HG02885 (cell line): ENCODE data around the gene DNAJC22.
A peak's percentile ranks its signal among the peaks of the same experiment; 100 is the strongest.
"Not testable (repeated sequence)": the region's sequence is repeated elsewhere in the genome, so short reads cannot be mapped to it uniquely, and the experiment has no call there.

Source experiments
- ATAC-seq: cut with Tn5 transposase; IDR thresholded peaks from one replicate; pipeline ENCODE4 v1.9.1; 2021; ENCODE audit warnings: mild to moderate bottlenecking; ENCODE audit not compliant: unreplicated experiment, poor library complexity

DNAJC22 gene

GRCh38 chr12:49346659-49347310 is at the start of gene DNAJC22:
DNAJC22 (plus strand) TSS chr12:49346888; CDS start chr12:49348873, 1,985 bp downstream.
- no peak for ATAC-seq

DNA sequence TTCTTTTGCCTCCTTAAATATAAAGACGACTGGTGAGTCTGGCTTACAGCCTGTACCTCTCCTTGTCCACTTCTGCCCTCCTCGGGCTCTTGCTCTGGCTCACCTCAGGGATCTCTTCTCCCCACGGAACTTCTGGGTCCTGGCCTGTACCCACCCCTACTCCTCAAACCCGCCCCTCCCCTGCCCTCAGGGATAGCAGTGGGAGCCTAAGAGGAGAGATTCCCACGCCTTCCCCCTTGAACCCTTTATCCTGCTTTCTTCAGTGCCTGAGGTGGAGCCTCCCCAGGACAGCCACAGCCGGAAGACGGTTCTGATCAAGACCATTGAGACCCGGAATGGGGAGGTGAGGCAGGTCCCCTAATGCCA is 49.0 kb upstream of the DNAJC22 start:
- ATAC-seq, result no peak

GRCh38 chr12:49298160-49298559 is 48.5 kb upstream of the DNAJC22 start:
- ATAC-seq, result no peak

DNA sequence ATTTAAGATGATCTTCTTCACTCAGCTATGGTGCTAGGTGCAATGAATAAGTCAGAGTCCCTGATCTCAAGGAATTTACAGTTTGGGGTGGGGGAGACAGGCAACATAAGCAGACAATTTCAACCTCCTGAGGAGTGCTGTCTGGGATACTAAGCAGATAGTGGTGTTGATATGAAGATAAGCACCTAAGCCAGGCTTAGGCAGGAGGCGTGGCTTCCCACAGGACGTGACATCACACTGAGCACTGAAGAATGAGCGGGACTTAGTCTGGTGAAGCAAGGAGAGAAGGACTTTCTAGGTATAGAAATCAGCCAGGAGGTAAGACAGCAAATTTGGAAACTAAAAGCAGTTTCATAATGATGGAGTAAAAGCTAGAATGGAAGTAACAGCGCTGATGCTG is 44.9 kb upstream of the DNAJC22 start:
- ATAC-seq, result no peak

GRCh38 chr12:49304161-49304560 is 42.5 kb upstream of the DNAJC22 start:
- no peak for ATAC-seq

DNA sequence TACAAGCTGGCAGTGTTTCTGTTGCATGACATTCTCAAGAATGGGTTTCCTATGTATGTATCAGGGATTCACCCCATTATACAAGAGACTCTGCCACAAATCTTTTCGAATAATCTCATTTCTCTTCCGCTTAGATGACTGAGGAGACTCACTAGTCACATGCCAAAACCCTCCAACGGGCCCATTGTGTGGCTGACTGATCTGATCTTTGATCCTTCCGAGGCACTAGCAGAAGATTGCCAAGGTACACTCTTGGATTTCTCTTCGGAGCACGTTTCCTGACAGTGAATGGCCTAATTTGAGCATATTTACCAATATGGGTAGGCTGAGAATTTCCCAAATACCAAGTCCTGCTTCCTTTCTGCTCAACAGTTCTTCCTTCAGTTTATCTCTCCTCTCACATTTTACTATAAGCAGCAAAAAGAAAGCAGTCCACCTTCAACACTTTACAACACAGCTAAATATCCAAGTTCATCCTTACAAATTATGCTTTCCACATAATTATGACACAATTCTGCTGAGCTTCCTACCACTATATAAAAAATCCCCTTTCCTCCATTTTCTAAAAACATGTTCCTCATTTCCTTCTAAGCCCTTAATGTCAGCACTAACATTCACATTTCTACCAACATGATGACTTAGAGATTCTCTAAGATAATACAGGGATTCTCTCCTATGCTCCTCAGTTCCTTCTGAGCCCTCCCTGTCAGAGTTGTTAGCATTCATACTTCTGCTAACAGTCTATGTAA is 40.8 kb upstream of the DNAJC22 start:
- ATAC-seq, result no peak

GRCh38 chr12:49309386-49309785 is 37.3 kb upstream of the DNAJC22 start:
- no peak for ATAC-seq

DNA sequence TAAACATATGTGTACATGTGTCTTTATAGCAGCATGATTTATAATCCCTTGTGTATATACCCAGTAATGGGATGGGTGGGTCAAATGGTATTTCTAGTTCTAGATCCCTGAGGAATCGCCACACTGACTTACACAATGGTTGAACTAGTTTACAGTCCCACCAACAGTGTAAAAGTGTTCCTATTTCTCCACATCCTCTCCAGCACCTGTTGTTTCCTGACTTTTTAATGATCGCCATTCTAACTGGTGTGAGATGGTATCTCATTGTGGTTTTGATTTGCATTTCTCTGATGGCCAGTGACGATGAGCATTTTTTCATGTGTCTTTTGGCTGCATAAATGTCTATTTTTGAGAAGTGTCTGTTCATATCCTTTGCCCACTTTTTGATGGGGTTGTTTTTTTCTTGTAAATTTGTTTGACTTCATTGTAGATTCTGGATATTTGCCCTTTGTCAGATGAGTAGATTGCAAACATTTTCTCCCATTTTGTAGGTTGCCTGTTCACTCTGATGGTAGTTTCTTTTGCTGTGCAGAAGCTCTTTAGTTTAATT is 36.2 kb upstream of the DNAJC22 start:
- ATAC-seq, result not testable (repeated sequence)

DNA sequence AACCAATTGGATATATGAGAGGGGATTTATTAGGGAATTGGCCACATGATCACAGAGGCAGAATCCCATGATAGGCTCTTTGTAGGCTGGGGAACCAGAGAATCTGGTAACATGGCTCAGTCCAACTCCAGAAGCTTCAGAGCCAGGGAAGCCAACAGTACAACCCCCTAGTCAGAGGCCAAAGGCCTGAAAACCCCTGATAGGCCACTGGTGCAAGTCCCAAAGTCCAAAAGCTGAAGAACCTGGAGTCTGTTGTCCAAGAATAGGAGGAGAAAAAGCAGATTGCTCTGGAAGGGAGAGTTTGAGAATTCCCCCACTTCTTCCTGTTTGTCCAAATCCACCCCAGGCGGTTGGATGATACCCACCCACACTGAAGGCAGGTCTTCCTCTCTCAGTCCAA is 31.9 kb upstream of the DNAJC22 start:
- no peak for ATAC-seq

DNA sequence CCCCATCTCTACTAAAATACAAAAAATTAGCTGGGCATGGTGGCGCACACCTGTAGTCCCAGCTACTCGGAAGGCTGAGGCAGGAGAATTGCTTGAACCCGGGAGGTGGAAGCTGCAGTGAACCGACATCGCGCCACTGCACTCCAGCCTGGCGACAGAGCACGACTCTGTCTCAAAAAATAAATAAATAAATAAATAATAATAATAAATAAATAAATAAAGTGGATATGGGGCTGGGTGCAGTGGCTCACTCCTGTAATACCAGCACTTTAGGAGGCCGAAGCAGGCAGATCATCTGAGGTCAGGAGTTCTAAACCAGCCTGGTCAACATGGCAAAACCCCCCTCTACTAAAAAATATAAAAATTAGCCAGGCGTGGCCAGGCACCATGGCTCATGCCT is 29.6 kb upstream of the DNAJC22 start:
- ATAC-seq, result not testable (repeated sequence)

GRCh38 chr12:49320411-49321103 is 26.1 kb upstream of the DNAJC22 start:
- not testable (repeated sequence) for ATAC-seq

DNA sequence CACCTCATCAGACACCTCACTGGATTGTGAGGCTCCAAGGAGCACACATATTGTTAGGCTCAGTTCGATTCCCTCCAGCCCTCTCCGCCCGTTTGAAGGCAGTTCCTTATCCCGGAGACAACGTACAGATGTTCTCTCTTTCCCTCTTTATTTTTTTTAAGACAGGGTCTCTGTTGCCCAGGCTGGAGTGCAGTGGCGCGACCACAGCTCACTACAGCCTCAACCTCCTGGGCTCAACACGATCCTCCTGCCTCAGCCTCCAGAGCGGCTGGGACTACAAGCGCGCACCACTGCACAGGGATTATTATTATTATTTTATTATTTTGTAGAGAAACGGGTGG is 24.4 kb upstream of the DNAJC22 start:
- no peak for ATAC-seq

- peak; percentile 99 for ATAC-seq
These were observed 23.8 kb upstream of the DNAJC22 start, which contains the start of gene TROAP for GRCh38 chr12:49322708-49323523. TROAP (plus strand) TSS chr12:49323255; CDS start chr12:49323609, 354 bp downstream.

DNA sequence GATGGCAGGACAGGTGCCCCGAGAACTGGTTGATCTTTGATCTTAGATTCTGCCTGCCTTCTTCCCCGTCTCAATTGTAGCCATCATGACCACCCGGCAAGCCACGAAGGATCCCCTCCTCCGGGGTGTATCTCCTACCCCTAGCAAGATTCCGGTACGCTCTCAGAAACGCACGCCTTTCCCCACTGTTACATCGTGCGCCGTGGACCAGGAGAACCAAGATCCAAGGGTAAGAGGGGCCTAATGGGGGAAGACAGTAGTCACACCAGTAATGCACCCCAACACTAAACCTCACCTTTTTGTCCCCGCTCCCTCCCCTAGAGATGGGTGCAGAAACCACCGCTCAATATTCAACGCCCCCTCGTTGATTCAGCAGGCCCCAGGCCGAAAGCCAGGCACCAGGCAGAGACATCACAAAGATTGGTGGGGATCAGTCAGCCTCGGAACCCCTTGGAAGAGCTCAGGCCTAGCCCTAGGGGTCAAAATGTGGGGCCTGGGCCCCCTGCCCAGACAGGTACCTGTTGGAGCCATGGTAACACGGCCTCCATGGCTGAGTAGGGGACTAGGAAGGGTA is 23.1 kb upstream of the DNAJC22 start:
- ATAC-seq, result no peak

GRCh38 chr12:49325606-49326005 is 21.1 kb upstream of the DNAJC22 start:
- ATAC-seq, result no peak

DNA sequence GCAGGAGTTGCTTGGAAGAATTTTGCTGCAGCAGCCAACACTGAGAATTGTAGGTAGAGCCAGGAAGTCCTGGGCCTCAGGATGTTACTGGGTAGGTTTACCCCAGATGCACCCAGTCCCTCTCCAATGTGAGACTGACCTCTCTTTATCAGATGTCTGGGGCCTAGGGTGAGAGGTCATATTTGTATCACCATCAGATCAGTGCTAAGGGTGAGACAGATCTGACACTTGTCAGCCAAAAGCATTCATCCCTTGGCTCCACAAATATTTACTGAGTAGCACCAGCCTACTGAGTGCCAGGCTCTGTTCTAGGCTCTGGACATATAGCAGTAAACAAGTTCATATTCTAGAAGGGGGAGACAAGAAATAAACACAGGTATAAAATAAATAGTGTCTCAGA is 19.3 kb upstream of the DNAJC22 start:
- no peak for ATAC-seq

GRCh38 chr12:49327887-49328286 is 18.8 kb upstream of the DNAJC22 start:
- no peak for ATAC-seq

DNA sequence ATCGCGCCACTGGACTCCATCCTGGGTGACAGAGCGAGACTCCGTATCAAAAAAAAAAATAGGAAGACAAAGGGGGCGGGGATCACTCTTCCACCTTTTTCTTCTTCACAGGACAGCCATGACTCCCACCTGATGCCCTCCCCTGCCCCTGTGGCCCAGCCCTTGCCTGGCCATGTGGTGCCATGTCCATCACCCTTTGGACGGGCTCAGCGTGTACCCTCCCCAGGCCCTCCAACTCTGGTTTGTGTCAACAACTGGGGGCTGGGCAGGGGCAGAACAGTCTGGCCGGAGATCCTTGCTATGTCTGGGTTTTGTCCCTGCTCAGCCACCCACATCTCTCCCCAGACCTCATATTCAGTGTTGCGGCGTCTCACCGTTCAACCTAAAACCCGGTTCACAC is 17.9 kb upstream of the DNAJC22 start:
- no peak for ATAC-seq

GRCh38 chr12:49330032-49330619 is 16.6 kb upstream of the DNAJC22 start:
- no peak for ATAC-seq
